Pancreas (tissue), 10 donors: ENCODE data around the gene TRNAU1AP. TPM values are rescaled to one million over a fixed set of nuclear protein-coding genes. Genes with fewer than 3 reads are reported as not detected.
A peak's percentile ranks its signal among the peaks of the same experiment; 100 is the strongest.
"Not testable (repeated sequence)": the region's sequence is repeated elsewhere in the genome, so short reads cannot be mapped to it uniquely, and the experiment has no call there.

Experiments
- ATAC-seq, 4 donors: fragments of 200-7000 bp; cut with Tn5 transposase; one replicate each; pipeline versions ENCODE4 v1.8.0 to v1.9.1; 2020; ENCODE audit warnings: mild to moderate bottlenecking in 4 of 4, moderate library complexity in 4 of 4
- DNase-seq, 6 donors: peaks; one replicate each; pipeline ENCODE4 v3.0.0-alpha.2; 2020
- FAIRE-seq: peaks from 2 replicates; lab custom pipeline; 2012; peaks lifted over from hg19 to GRCh38; lab: Jason Lieb, UNC
- H3K27ac ChIP-seq, 4 donors: fragments of 200-600 bp; sonication (generic); 1 replicate in 3 of 4; 2 replicates in 1 of 4; pipeline versions ENCODE4 v1.5.0 to v1.8.0; 2020
- H3K27me3 ChIP-seq, 4 donors: fragments of 200-600 bp; one replicate each; pipeline ENCODE4 v1.8.0; 2021
- H3K36me3 ChIP-seq, 3 donors: fragments of 200-600 bp; sonication (generic) in 1 of 3; one replicate each; pipeline versions ENCODE4 v1.5.0 to v1.8.0; 2020 to 2021
- H3K4me1 ChIP-seq, 3 donors: fragments of 200-600 bp; one replicate each; pipeline ENCODE4 v1.8.0; 2021
- H3K4me3 ChIP-seq, 4 donors: fragments of 200-600 bp; sonication (generic) in 2 of 4; one replicate each; pipeline versions ENCODE4 v1.5.0 to v1.8.0; 2020 to 2021
- H3K9me3 ChIP-seq, 4 donors: fragments of 200-600 bp; one replicate each; pipeline ENCODE4 v1.8.0; 2021
- CTCF ChIP-seq, 4 donors: fragments of 200-600 bp; sonication (generic) in 3 of 4; IDR thresholded peaks; one replicate each; pipeline versions ENCODE4 v1.5.0 to v1.8.0; 2021; ENCODE audit warnings: antibody characterized with exemption in 4 of 4
- WGBS, 2 donors: extraction: QIAGEN DNeasy Blood & Tissue Kit; methylation state at CpG; one replicate each; pipeline ENCODE4 v1.1.7; 2013; 5-methylcytosine and 5-hydroxymethylcytosine counted together
- intact Hi-C, 3 donors: fragments of 100-400 bp; cut with DNase I; formaldehyde crosslinking; loops; one replicate each; pipeline versions ENCODE4 v1.11.1 to v1.14.2; 2022
- polyA plus RNA-seq, 2 donors: library from polyadenylated mRNA; stranded (reverse); fragments of 200-250 nt; gene quantifications; one replicate each; pipeline ENCODE4 v1.2.3, GENCODE V29; 2013
- total RNA-seq, 6 donors: library from RNA; stranded (reverse); fragmentation: NEBNext Ultra II Directional in 4 of 6; extraction: Animal tissue kit (Norgen Biotek cat#: 25700) in 4 of 6; gene quantifications; one replicate each; pipeline versions ENCODE4 v1.2.1 to v1.2.4, GENCODE V29; 2021 to 2023
- donor health status: healthy with polysubstance abuse.
- donor health status: DM: no; HTN: no; CAD: no; lungs with moderate emphysema.
- donor health status: DM: no; HTN: no; CAD: no.
- donor health status: control.
- donor health status: control.
- donor health status: Bipolar disorder and iron deficiency.
- donor health status: DM: yes; HTN: yes; CAD: no.
- donor health status: DM: no; HTN: no; CAD: no.
- donor health status: DM: no; HTN: no; CAD: no.
- donor health status: DM: yes; HTN: yes; CAD: no.

Gene TRNAU1AP
- total and polyA plus RNA-seq, 8 donors: 5.5 to 17.8 (median 10.5) TPM

- DNase-seq (no peak), FAIRE-seq (no peak)
- intact Hi-C loops: loop anchor here in 1 of 3 donors (10.0 kb wide), 1 partner anchor 83 kb away; no protein-coding TSS in a partner anchor
Observed at GRCh38 chr1:28521502-28522164, 31.3 kb upstream of the TRNAU1AP start.

GRCh38 chr1:28522537-28522936 is 30.3 kb upstream of the TRNAU1AP start:
- ATAC-seq, H3K4me1 ChIP-seq, H3K27ac ChIP-seq, H3K36me3 ChIP-seq, DNase-seq, H3K27me3 ChIP-seq, H3K9me3 ChIP-seq, H3K4me3 ChIP-seq, FAIRE-seq: not testable (repeated sequence)
- intact Hi-C loops: loop anchor here in 1 of 3 donors (10.0 kb wide), 1 partner anchor 82 kb away; no protein-coding TSS in a partner anchor
- 97% methylated on average over 9 of the region's 9 CpGs for WGBS, 2 donors

More at GRCh38 chr1:28521502-28522164, 31.3 kb upstream of the TRNAU1AP start:
- Histone ChIP-seq H3K4me3 (no peak overlapping the region), H3K9me3 (no peaks in the 10 kb centered on the region), H3K4me1 (peaks cover 0 to 9% (median 0%) of the 10 kb centered on the region in 3 donors), H3K36me3 (no peaks in the 10 kb centered on the region), H3K27ac (no peak overlapping the region), H3K27me3 (no peaks in the 10 kb centered on the region)
- no peak for TF ChIP-seq CTCF (IDR thresholded peaks at IDR 0.05)
- WGBS, 2 donors: 83 to 85% methylated on average over 6 of the region's 6 CpGs
- ATAC-seq: no peak

GRCh38 chr1:28525002-28525642 is 27.8 kb upstream of the TRNAU1AP start:
- not testable (repeated sequence) for H3K27ac ChIP-seq, ATAC-seq, H3K9me3 ChIP-seq, H3K4me1 ChIP-seq, DNase-seq, H3K27me3 ChIP-seq, FAIRE-seq, H3K36me3 ChIP-seq, H3K4me3 ChIP-seq
- intact Hi-C loops: loop anchor here in 1 of 3 donors (10.0 kb wide), 1 partner anchor 80 kb away; no protein-coding TSS in a partner anchor
- WGBS, 2 donors: 47 to 49% methylated on average over 10 of the region's 10 CpGs

- H3K9me3 ChIP-seq: no peaks in the 10 kb centered on the region
- no peak overlapping the region for H3K4me3 ChIP-seq
- intact Hi-C loops: loop anchor here in 1 of 3 donors (10.0 kb wide), 1 partner anchor 78 kb away; no protein-coding TSS in a partner anchor
- H3K27ac ChIP-seq: peak overlapping the region in 3 of 4 donors; percentile 6 to 62 (median 53)
- H3K4me1 ChIP-seq: no peaks in the 10 kb centered on the region
- no peaks in the 10 kb centered on the region for H3K36me3 ChIP-seq
- FAIRE-seq: no peak
- peak in 2 of 6 donors; percentile 31 to 32 for DNase-seq
- no peak for TF ChIP-seq CTCF (IDR thresholded peaks at IDR 0.05)
- WGBS, 2 donors: 72 to 73% methylated on average over 9 of the region's 9 CpGs
- H3K27me3 ChIP-seq: no peaks in the 10 kb centered on the region
- peak; percentile 56 to 90 (median 78) for ATAC-seq
Observed at GRCh38 chr1:28526886-28527285, 26.0 kb upstream of the TRNAU1AP start.

GRCh38 chr1:28530456-28530855 is 22.4 kb upstream of the TRNAU1AP start:
- intact Hi-C loops: no loop called here
- no peaks in the 10 kb centered on the region for H3K27me3 ChIP-seq

More at GRCh38 chr1:28530456-28530855, 22.4 kb upstream of the TRNAU1AP start:
- no peaks in the 10 kb centered on the region for H3K9me3 ChIP-seq
- H3K27ac ChIP-seq: no peak overlapping the region
- FAIRE-seq (no peak), DNase-seq (peak in 1 of 6 donors; percentile 63), ATAC-seq (no peak)
- no peak for TF ChIP-seq CTCF (IDR thresholded peaks at IDR 0.05)
- H3K36me3 ChIP-seq: no peaks in the 10 kb centered on the region
- WGBS, 2 donors: 95 to 96% methylated on average over 31 of the region's 31 CpGs
- H3K4me1 ChIP-seq: no peaks in the 10 kb centered on the region
- no peak overlapping the region for H3K4me3 ChIP-seq
